ENCODE measurements around the gene LRRC75A. TPM values are rescaled to one million over a fixed set of nuclear protein-coding genes. Genes with fewer than 3 reads are reported as not detected.

LRRC75A gene
- total and polyA plus RNA-seq, 2 of the 8 experiments (the other 6 are each of a cell fraction or from before 2014, with no cell fraction given), result 9.7 to 9.9 TPM

- TF ChIP-seq RNF2 (IDR thresholded peaks at IDR 0.05; ENCODE audit: borderline replicate concordance, low read depth, low read length, missing control alignments, poor library complexity, severe bottlenecking) (no peak), RFX5 (IDR thresholded peaks at IDR 0.05; ENCODE audit: borderline replicate concordance, low read depth, low read length) (no peak)
Measured at GRCh38 chr17:16423226-16423872, 68.6 kb downstream of the LRRC75A start (continued).

Measured in H1 (cell line).